Testis (tissue), 2 donors: Measurements from ENCODE around the gene MAGOH.

ENCODE experiments used
- POLR2A ChIP-seq: fragments of 450-650 bp; IDR thresholded peaks from one replicate; pipeline ENCODE4 v1.6.1; 2017; ENCODE audit warnings: antibody characterized with exemption, mild to moderate bottlenecking, moderate library complexity
- TF ChIP-seq, protein P1 (sequence below), 3 experiments: fragments of 450-650 bp in 2 of 3; fragments of 200-600 bp in 1 of 3; sonication (generic) in 1 of 3; IDR thresholded peaks; one replicate each; pipeline ENCODE4 v1.5.1; 2016 to 2019; ENCODE audit warnings: antibody characterized with exemption in 3 of 3, mild to moderate bottlenecking in 2 of 3, moderate library complexity in 1 of 3

DNA sequence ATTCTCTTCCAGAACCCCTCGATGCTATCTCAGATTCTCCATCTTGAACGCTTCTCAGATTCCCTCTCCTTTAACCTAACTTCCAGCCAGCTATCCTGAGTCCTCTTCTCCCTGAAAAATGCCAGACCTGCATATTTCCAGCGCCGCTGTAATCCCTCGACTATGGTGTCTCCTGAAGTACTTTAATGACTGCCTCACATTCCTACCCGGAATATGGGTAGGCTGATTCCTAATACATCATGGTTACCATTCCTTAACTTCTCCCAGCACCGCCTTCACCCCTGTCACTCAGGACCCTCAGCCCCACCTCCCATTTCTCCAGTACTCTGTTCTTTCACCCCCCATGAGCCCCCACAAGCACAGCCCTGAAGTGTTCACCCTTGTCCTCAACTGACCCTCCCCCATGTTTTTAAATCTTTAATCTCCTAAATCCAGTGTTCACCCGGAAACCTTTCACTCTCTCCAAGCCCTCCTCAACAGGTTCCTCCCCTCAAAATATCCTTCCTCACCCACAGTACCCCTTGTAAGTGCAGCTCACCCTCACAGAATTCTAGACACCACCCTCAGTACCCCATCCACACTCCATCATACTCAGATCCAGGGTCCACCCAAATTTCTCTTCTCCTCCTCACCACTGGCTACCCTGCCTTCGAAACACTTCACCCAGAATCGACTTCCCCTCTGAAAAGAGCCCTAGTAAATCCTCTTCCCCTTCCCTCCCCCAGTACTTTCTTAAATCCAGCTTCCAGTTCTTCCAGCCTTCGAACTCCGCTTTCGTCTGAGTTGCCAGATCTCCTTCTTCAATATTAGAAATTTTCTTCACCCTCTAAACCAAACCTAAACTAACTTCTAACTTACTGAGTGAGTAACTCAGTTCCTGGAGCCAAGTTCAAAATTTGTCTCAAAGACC, 40.8 kb downstream of the MAGOH start:
- TF ChIP-seq, protein P1, sequence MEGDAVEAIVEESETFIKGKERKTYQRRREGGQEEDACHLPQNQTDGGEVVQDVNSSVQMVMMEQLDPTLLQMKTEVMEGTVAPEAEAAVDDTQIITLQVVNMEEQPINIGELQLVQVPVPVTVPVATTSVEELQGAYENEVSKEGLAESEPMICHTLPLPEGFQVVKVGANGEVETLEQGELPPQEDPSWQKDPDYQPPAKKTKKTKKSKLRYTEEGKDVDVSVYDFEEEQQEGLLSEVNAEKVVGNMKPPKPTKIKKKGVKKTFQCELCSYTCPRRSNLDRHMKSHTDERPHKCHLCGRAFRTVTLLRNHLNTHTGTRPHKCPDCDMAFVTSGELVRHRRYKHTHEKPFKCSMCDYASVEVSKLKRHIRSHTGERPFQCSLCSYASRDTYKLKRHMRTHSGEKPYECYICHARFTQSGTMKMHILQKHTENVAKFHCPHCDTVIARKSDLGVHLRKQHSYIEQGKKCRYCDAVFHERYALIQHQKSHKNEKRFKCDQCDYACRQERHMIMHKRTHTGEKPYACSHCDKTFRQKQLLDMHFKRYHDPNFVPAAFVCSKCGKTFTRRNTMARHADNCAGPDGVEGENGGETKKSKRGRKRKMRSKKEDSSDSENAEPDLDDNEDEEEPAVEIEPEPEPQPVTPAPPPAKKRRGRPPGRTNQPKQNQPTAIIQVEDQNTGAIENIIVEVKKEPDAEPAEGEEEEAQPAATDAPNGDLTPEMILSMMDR (IDR thresholded peaks at IDR 0.05) = no peak
- no peak for TF ChIP-seq POLR2A
